Keratinocyte (primary cell): ENCODE measurements around the gene IGFBP5. TPM values are rescaled to one million over a fixed set of nuclear protein-coding genes. Genes with fewer than 3 reads are reported as not detected.

Experiments
- DNase-seq: peaks from one replicate; pipeline ENCODE4 v3.0.0-alpha.2; 2011; ENCODE audit warnings: low read depth, missing footprints, low spot score
- FAIRE-seq: peaks from 2 replicates; lab custom pipeline; 2011; peaks lifted over from hg19 to GRCh38; lab: Jason Lieb, UNC
- H2AFZ ChIP-seq: 2 replicates; pipeline ENCODE4 v1.6.0; 2012; ENCODE audit warnings: low read length, control low read depth, inconsistent platforms; ENCODE audit not compliant: control insufficient read depth
- H3K27ac ChIP-seq: 2 replicates; pipeline ENCODE4 v1.5.1; 2011; ENCODE audit warnings: low read length; ENCODE audit not compliant: control insufficient read depth, insufficient read depth
- H3K27me3 ChIP-seq: 3 replicates; pipeline ENCODE4 v1.6.0; 2011; ENCODE audit warnings: low read length; ENCODE audit not compliant: control insufficient read depth, insufficient read depth; ENCODE audit errors: extremely low read depth
- H3K36me3 ChIP-seq, 2 experiments: 2 replicates in 1 of 2; 3 replicates in 1 of 2; pipeline ENCODE4 v1.5.1; 2011; ENCODE audit warnings: low read length in 2 of 2, mild to moderate bottlenecking in 1 of 2; ENCODE audit not compliant: control insufficient read depth in 2 of 2, insufficient read depth in 2 of 2; ENCODE audit errors: extremely low read depth in 1 of 2
- H3K4me1 ChIP-seq: 3 replicates; pipeline ENCODE4 v1.5.1; 2011; ENCODE audit warnings: low read length; ENCODE audit not compliant: control insufficient read depth, insufficient read depth; ENCODE audit errors: extremely low read depth
- H3K4me2 ChIP-seq: 3 replicates; pipeline ENCODE4 v1.6.0; 2011; ENCODE audit warnings: low read depth, low read length; ENCODE audit not compliant: control insufficient read depth, insufficient read depth; ENCODE audit errors: extremely low read depth
- H3K4me3 ChIP-seq, 3 experiments: fragments of 200-600 bp in 1 of 3; sonication (generic) in 1 of 3; 2 replicates in 2 of 3; 3 replicates in 1 of 3; pipeline ENCODE4 v1.5.1; 2011 to 2016; ENCODE audit warnings: low read length in 3 of 3, mild to moderate bottlenecking in 3 of 3, control low read depth in 2 of 3, inconsistent platforms in 1 of 3, low read depth in 1 of 3, mixed read lengths in 1 of 3, mixed run types in 1 of 3, moderate library complexity in 1 of 3; ENCODE audit not compliant: control insufficient read depth in 2 of 3, insufficient read depth in 2 of 3; ENCODE audit errors: extremely low read depth in 1 of 3
- H3K79me2 ChIP-seq: 2 replicates; pipeline ENCODE4 v1.6.0; 2012; ENCODE audit warnings: low read length; ENCODE audit not compliant: control insufficient read depth, insufficient read depth
- H3K9ac ChIP-seq: 3 replicates; pipeline ENCODE4 v1.6.0; 2011; ENCODE audit warnings: low read length; ENCODE audit not compliant: control insufficient read depth, insufficient read depth; ENCODE audit errors: extremely low read depth
- H3K9me1 ChIP-seq: 3 replicates; pipeline ENCODE4 v1.6.0; 2011; ENCODE audit warnings: low read length; ENCODE audit not compliant: control insufficient read depth, insufficient read depth; ENCODE audit errors: extremely low read depth
- H3K9me3 ChIP-seq: 2 replicates; pipeline ENCODE4 v1.5.1; 2012; ENCODE audit warnings: low read depth, low read length; ENCODE audit not compliant: control insufficient read depth
- H4K20me1 ChIP-seq: 3 replicates; pipeline ENCODE4 v1.6.0; 2011; ENCODE audit warnings: low read length; ENCODE audit not compliant: control insufficient read depth, insufficient read depth; ENCODE audit errors: extremely low read depth
- CTCF ChIP-seq, 3 experiments: IDR thresholded peaks in 1 of 3; conservative IDR thresholded peaks in 1 of 3; optimal IDR thresholded peaks in 1 of 3; 2 replicates in 2 of 3; 3 replicates in 1 of 3; pipeline versions ENCODE3 to v1.5.1; 2011; ENCODE audit warnings: low read length in 3 of 3, mild to moderate bottlenecking in 3 of 3, moderate library complexity in 2 of 3, control low read depth in 1 of 3, inconsistent platforms in 1 of 3; ENCODE audit not compliant: insufficient read depth in 2 of 3; ENCODE audit errors: extremely low read depth in 1 of 3
- EZH2 ChIP-seq: IDR thresholded peaks from one replicate; pipeline ENCODE4 v1.6.1; 2012; ENCODE audit warnings: inconsistent platforms, mild to moderate bottlenecking, low read length, moderate library complexity
- dilution Hi-C: fragments of 300-500 bp; cut with MboI; formaldehyde crosslinking; loops from one replicate; pipeline ENCODE4 v1.7.0; 2020; ENCODE audit warnings: low sequenced_read_pairs; ENCODE audit not compliant: extremely low pct_ligation_motif_present
- polyA plus RNA-seq, 5 experiments: library from polyadenylated mRNA; depleted of rRNA in 3 of 5; stranded (reverse) in 3 of 5; stranded (forward) in 1 of 5; unstranded in 1 of 5; fragments of >200 nt; gene quantifications; 1 replicate in 1 of 5; 2 replicates in 3 of 5; 3 replicates in 1 of 5; pipeline versions ENCODE4 v1.2.1 to v1.2.3, GENCODE V29; 2011 to 2012; ENCODE audit warnings: missing spikeins in 2 of 5, low read depth in 1 of 5, low replicate concordance in 1 of 5

The IGFBP5 gene
- polyA plus RNA-seq, 1 donor (not counting 4 experiments of a cell fraction or from before 2014, with no cell fraction given), result 1.1 TPM

DNA sequence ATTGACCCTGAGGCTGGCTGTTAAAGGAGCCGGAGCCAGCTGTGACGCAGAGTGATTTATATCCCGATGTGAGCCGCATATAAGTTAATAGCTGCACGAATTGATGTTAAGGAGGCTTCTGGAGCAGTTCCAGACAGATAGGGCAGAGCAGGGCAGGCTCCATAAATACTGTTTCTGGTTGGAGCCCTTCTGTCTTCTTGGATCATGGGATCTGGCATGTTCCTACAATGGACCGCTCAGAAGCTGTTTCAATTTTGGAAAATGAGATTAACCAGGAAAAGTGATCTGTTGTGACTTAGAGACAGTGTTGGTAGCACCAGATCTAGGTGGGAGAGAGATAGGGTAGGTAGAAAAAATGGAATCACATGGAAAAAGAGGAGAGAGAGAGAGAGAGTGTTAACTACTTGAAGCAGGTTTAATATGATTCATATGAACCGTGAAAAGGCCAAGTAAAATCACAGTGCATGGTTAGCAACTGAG lies 4.8 kb upstream of the IGFBP5 start:
- dilution Hi-C loops, result no loop called here
- no peak overlapping the region for H3K9ac ChIP-seq
- no peaks in the 10 kb centered on the region for H4K20me1 ChIP-seq
- peaks cover 13% of the 10 kb centered on the region for H3K4me1 ChIP-seq
- no peaks in the 10 kb centered on the region for H3K36me3 ChIP-seq
- DNase-seq (no peak), FAIRE-seq (peak; percentile 67)
- TF ChIP-seq CTCF (optimal IDR thresholded peaks at IDR 0.05 in 1 of 3, IDR thresholded peaks at IDR 0.05 in 1 of 3, conservative IDR thresholded peaks at IDR 0.05 in 1 of 3; ENCODE audit: extremely low read depth in 1 of 3, insufficient read depth in 2 of 3, low read length in 3 of 3) (no peak), EZH2 (no peak)
- H2AFZ ChIP-seq, result peak overlapping the region; percentile 18
- H3K4me2 ChIP-seq, result peak overlapping the region; percentile 25
- H3K4me3 ChIP-seq, result no peak overlapping the region
- no peak overlapping the region for H3K27ac ChIP-seq
- H3K79me2 ChIP-seq, result no peaks in the 10 kb centered on the region
- H3K9me1 ChIP-seq, result no peaks in the 10 kb centered on the region
- peaks cover 1% of the 10 kb centered on the region for H3K27me3 ChIP-seq
- no peaks in the 10 kb centered on the region for H3K9me3 ChIP-seq

DNA sequence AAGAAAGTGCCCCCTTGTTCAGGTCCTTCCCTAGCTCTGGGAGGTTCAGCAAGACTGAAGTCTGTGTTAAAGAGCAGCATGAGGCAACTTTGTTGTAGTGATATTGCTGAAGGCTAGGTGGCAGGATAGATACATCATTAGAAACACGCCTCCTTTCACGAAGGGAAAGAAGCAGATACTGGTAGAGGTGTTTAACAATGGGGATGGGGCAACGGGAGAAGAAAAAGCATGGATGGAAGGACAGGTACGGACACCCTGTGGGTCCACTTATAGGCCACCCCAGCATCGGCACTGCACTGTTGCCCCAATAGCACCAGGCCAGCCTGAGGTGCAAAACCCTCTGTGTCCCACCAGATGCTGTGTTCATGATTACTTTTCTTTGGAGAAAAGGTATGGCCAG lies 3.5 kb upstream of the IGFBP5 start:
- Histone ChIP-seq H3K4me3 (no peak overlapping the region), H3K9ac (no peak overlapping the region), H3K9me1 (no peaks in the 10 kb centered on the region), H4K20me1 (no peaks in the 10 kb centered on the region), H3K4me1 (peaks cover 25% of the 10 kb centered on the region), H3K9me3 (no peaks in the 10 kb centered on the region), H3K4me2 (no peak overlapping the region), H3K27ac (no peak overlapping the region), H3K79me2 (no peaks in the 10 kb centered on the region), H2AFZ (no peak overlapping the region), H3K36me3 (no peaks in the 10 kb centered on the region), H3K27me3 (peaks cover 14% of the 10 kb centered on the region)
- FAIRE-seq (peak; percentile 99), DNase-seq (no peak)
- dilution Hi-C loops, result no loop called here
- TF ChIP-seq CTCF (optimal IDR thresholded peaks at IDR 0.05 in 1 of 3, IDR thresholded peaks at IDR 0.05 in 1 of 3, conservative IDR thresholded peaks at IDR 0.05 in 1 of 3; ENCODE audit: extremely low read depth in 1 of 3, insufficient read depth in 2 of 3, low read length in 3 of 3) (peak; percentile 66 to 89 (median 75)), EZH2 (no peak)
